Adrenal gland (tissue), 12 donors: ENCODE data around the gene CELA3B. TPM values are rescaled to one million over a fixed set of nuclear protein-coding genes. Genes with fewer than 3 reads are reported as not detected.
"Not testable (repeated sequence)": the region's sequence is repeated elsewhere in the genome, so short reads cannot be mapped to it uniquely, and the experiment has no call there.

Experiments
- DNase-seq, 7 donors: peaks; one replicate each; pipeline ENCODE4 v3.0.0-alpha.2; 2019 to 2020
- H3K27ac ChIP-seq, 5 donors: fragments of 200-600 bp; sonication (generic) in 4 of 5; 1 replicate in 3 of 5; 2 replicates in 2 of 5; pipeline versions ENCODE4 v1.5.1 to v1.8.0; 2016 to 2020; ENCODE audit warnings: mild to moderate bottlenecking in 1 of 5
- H3K27me3 ChIP-seq: fragments of 200-600 bp; 2 replicates; pipeline ENCODE4 v1.8.0; 2021
- H3K36me3 ChIP-seq, 2 donors: fragments of 200-600 bp; replicated peaks in 1 of 2; 1 replicate in 1 of 2; 2 replicates in 1 of 2; pipeline versions ENCODE4 v1.5.1 to v1.8.0; 2018 to 2022
- H3K4me1 ChIP-seq, 2 donors: fragments of 200-600 bp; replicated peaks in 1 of 2; 1 replicate in 1 of 2; 2 replicates in 1 of 2; pipeline versions ENCODE4 v1.5.1 to v1.8.0; 2018 to 2021
- H3K4me3 ChIP-seq, 4 donors: fragments of 200-600 bp; sonication (generic) in 3 of 4; one replicate each; pipeline ENCODE4 v1.5.1; 2016 to 2018
- H3K9me3 ChIP-seq, 3 donors: fragments of 200-600 bp; sonication (generic) in 1 of 3; replicated peaks in 1 of 3; 1 replicate in 2 of 3; 2 replicates in 1 of 3; pipeline versions ENCODE4 v1.5.1 to v1.8.0; 2016 to 2021
- CTCF ChIP-seq, 6 experiments: fragments of 450-650 bp in 4 of 6; fragments of 200-600 bp in 2 of 6; sonication (generic) in 1 of 6; IDR thresholded peaks; 1 replicate in 5 of 6; 2 replicates in 1 of 6; pipeline versions ENCODE4 v1.5.1 to v1.8.0; 2016 to 2021; ENCODE audit warnings: antibody characterized with exemption in 6 of 6, mild to moderate bottlenecking in 2 of 6, moderate library complexity in 1 of 6
- POLR2A ChIP-seq, 2 donors: fragments of 450-650 bp; IDR thresholded peaks; one replicate each; pipeline ENCODE4 v1.6.1; 2017; ENCODE audit warnings: antibody characterized with exemption in 2 of 2, mild to moderate bottlenecking in 2 of 2, moderate library complexity in 1 of 2
- WGBS, 4 donors: extraction: QIAGEN DNeasy Blood & Tissue Kit in 2 of 4; methylation state at CpG; one replicate each; pipeline versions ENCODE4 v1.1.5 to v1.1.7; 2013 to 2017; 5-methylcytosine and 5-hydroxymethylcytosine counted together
- intact Hi-C, 2 donors: fragments of 100-400 bp; cut with DNase I; formaldehyde crosslinking; loops; one replicate each; pipeline versions ENCODE4 v1.14.1 to v1.15.0; 2022 to 2023
- polyA plus RNA-seq, 3 donors: library from polyadenylated mRNA; stranded (reverse); fragments of 200-250 nt in 2 of 3; fragments of 350-450 nt in 1 of 3; fragmentation: Illumina TruSeq in 1 of 3; extraction: RNeasy Lipid Tissue Mini Kit (QIAGEN cat#74804) in 1 of 3; gene quantifications; one replicate each; pipeline ENCODE4 v1.2.3, GENCODE V29; 2013 to 2014
- total RNA-seq, 9 donors: library from RNA; depleted of rRNA in 4 of 9; stranded (reverse); fragments of >200 nt in 4 of 9; fragments of 120-200 nt in 1 of 9; fragmentation: NEBNext Ultra II Directional in 1 of 9; extraction: Animal tissue kit (Norgen Biotek cat#: 25700) in 1 of 9; gene quantifications; one replicate each; pipeline versions ENCODE4 v1.1.0 to v1.2.4, GENCODE V29; 2013 to 2023
- donor health status: healthy with polysubstance abuse.
- donor health status: Bipolar disorder and iron deficiency.
- donor health status: DM: yes; HTN: yes; CAD: no.
- donor health status: DM: no; HTN: no; CAD: no.
- donor health status: DM: no; HTN: no; CAD: no.
- donor health status: DM: yes; HTN: yes; CAD: no.

The CELA3B gene
- total and polyA plus RNA-seq, 12 donors = 0.80 to 7.0 (median 0.84) TPM; not detected in 7

GRCh38 chr1:21942464-21942863, 34.4 kb upstream of the CELA3B start:
- intact Hi-C loops = no loop called here
- 83 to 84% (median 84%) methylated on average over 10 of the region's 10 CpGs for WGBS, 4 donors
- peaks cover 18 to 32% of the 10 kb centered on the region in 2 donors for H3K4me1 ChIP-seq

GRCh38 chr1:21942959-21943640, 33.7 kb upstream of the CELA3B start:
- WGBS, 4 donors = 45 to 72% (median 62%) methylated on average over 19 of the region's 19 CpGs
- intact Hi-C loops, H3K9me3 ChIP-seq, H3K4me3 ChIP-seq, H3K36me3 ChIP-seq, H3K27me3 ChIP-seq: not testable (repeated sequence)
- peak overlapping the region in 3 of 5 donors; percentile 5 to 42 (median 26) for H3K27ac ChIP-seq
- peak in 6 of 7 donors; percentile 69 to 88 (median 82) for DNase-seq
- peaks cover 13 to 29% of the 10 kb centered on the region in 2 donors for H3K4me1 ChIP-seq

More at GRCh38 chr1:21942464-21942863, 34.4 kb upstream of the CELA3B start:
- Histone ChIP-seq H3K27me3 (no peaks in the 10 kb centered on the region), H3K4me3 (no peak overlapping the region), H3K36me3 (no peaks in the 10 kb centered on the region), H3K9me3 (no peaks in the 10 kb centered on the region), H3K27ac (peak overlapping the region in 1 of 5 donors; percentile 42)
- TF ChIP-seq POLR2A (IDR thresholded peaks at IDR 0.05) (no peak), CTCF (IDR thresholded peaks at IDR 0.05) (no peak)
- DNase-seq = no peak

GRCh38 chr1:21944733-21945073, 32.1 kb upstream of the CELA3B start:
- intact Hi-C loops = no loop called here
- WGBS, 4 donors = 62 to 85% (median 70%) methylated on average over 3 of the region's 3 CpGs

GRCh38 chr1:21946836-21947587, 29.8 kb upstream of the CELA3B start:
- peak overlapping the region in 1 of 5 donors; percentile 10 for H3K27ac ChIP-seq
- 43 to 56% (median 49%) methylated on average over 11 of the region's 11 CpGs for WGBS, 4 donors
- intact Hi-C loops = no loop called here

More at GRCh38 chr1:21944733-21945073, 32.1 kb upstream of the CELA3B start:
- Histone ChIP-seq H3K4me3 (no peak overlapping the region), H3K4me1 (peaks cover 6 to 16% of the 10 kb centered on the region in 2 donors), H3K27me3 (no peaks in the 10 kb centered on the region), H3K27ac (no peak overlapping the region), H3K36me3 (no peaks in the 10 kb centered on the region), H3K9me3 (no peaks in the 10 kb centered on the region)
- TF ChIP-seq CTCF (IDR thresholded peaks at IDR 0.05) = no peak
- no peak for TF ChIP-seq POLR2A (IDR thresholded peaks at IDR 0.05)
- no peak for DNase-seq

More at GRCh38 chr1:21946836-21947587, 29.8 kb upstream of the CELA3B start:
- peak in 4 of 7 donors; percentile 57 to 77 (median 68) for DNase-seq
- Histone ChIP-seq H3K36me3 (no peaks in the 10 kb centered on the region), H3K9me3 (no peaks in the 10 kb centered on the region), H3K4me1 (peaks cover 0 to 9% of the 10 kb centered on the region in 2 donors), H3K4me3 (no peak overlapping the region), H3K27me3 (no peaks in the 10 kb centered on the region)
- TF ChIP-seq CTCF (IDR thresholded peaks at IDR 0.05) (peak in 4 of 6 experiments; percentile 17 to 37 (median 32)), POLR2A (IDR thresholded peaks at IDR 0.05) (no peak)
